HG03565 (cell line): ENCODE data around the gene PHRF1.
A peak's percentile ranks its signal among the peaks of the same experiment; 100 is the strongest.

ENCODE experiments used
- ATAC-seq: cut with Tn5 transposase; IDR thresholded peaks from one replicate; pipeline ENCODE4 v1.9.1; 2021; ENCODE audit warnings: mild to moderate bottlenecking, moderate library complexity; ENCODE audit not compliant: unreplicated experiment

PHRF1 gene

DNA sequence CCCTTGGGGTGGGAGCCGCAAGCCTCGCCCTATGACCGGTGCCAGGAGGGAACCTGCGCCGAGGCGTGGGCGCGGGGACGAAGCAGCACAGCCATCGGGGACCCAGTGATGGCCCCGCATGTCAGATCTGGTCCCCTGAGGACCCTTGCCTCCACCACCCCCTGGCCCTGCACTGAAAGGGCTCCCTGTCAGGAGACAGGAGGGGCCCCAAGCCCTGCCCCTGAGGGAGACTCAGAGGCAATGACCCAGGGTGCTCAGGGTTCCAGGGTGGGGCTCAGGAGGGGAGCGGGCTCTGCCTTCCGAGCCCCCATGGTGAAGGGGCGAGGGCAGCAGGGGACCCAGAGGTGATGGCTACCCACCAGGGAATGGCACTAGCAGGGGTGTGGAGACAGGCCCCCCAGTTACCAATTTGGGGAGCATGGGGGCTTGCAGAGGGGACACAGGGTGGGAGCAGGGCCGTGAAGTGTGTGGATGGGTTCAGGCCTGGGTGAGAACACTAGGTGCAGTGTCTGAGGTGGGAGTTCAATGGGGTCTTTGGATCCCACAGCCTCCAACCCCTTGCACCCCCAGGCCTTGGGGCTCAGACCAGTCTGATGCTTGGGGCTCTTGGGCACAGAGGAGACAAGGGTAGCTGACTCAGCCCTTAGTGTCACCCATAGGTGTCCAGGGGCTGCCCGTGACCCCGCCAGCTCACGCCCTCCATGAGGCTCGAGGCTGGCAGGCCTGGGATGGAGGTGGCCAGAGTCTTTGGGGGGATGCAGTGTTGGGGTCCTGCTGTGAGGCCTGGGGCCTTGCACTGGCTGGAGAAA is 38.4 kb upstream of the PHRF1 start:
- ATAC-seq, result no peak

DNA sequence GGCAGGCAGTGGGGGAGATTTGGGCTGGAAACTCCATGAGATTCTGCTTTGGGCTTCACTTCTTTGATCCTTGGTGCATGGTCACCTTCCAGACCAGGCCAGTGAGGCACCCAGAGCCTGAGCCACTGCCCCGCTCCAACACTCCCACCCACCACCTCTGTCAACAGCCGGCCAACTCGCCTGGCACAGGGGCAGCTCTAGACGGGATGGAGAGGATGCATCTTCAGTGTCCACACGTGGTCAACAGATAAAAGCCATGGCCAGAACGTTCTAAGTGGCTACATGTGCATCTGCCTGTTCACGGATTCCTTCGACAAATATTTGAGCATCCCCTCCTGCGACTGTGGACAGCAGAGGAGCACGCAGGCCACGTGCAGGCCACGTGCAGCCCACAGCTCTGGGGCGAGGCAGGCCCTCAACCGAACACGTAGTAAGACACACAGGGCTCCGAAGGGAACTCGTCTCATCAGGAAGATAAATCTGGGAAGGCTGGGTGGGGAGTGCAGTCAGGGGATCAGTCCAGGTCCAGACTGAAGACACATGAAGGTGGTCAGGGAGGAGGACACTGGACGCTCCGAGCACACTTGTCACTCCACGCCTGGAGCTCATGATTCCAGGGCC is 37.7 kb upstream of the PHRF1 start:
- no peak for ATAC-seq

DNA sequence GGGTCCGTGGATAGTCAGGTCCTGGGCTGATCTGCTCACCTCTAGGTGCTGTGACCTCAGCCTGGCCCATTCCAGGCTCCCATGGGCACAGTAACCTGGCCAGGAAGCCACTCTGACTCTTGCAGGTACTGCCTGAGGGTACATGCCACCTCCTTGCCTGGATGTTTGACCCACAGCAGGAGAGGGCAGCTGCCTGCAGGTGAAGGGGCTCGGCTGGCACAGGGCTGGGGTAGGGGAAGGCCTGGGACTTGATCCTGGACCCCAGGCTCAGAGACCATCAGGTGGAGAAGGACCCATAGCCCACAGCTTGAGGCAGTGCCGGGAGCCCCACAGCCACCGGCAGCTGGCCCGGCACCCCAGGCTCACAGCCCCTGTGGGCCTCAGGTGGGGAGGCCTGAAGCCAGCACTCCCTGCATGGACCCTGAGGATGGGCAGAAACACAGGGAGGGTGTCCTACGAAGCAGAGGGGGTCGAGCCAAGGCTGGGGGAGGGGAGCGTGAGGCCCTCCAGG is 36.2 kb upstream of the PHRF1 start:
- ATAC-seq, result no peak

DNA sequence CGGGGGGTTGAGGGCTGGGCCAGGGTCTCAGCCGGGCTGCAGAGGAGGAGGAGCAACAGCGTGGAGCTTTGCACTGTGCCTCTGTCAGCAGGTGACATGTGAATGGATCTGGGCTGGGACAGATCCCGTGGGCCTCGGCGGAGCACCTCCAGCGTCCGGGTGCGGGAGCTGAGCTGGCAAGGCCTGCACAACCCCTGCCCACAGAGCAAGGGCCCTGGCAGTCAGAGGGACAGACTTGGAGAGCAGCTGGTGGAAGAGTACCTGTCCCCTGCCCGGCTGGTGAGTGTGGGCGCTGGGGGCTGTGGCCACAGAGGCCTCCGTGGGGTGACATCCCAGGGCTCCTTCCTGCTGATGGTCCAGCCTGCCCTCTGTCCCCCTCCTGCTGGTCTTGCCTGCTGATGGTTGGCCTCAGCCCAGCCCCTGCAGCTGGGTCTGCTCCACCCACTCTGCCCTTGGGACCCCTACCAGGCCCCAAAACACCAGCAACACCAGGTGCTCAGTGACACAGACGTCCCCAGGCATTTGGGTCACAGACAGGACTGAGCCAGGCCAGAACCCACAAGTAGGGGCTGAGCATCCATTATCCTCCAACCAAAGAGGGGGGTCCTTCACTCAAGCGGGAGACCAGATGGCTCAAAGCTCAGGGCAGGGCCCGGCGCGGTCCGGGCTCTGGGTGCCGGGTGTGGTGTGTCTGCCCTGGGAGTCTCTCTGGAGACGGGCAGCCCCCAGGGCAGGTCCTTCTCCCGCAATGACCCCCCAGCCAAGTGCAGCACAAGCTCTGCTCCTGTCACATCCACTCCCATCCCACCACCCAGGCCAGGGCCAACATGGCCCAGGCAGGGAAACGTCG is 35.5 kb upstream of the PHRF1 start:
- no peak for ATAC-seq

DNA sequence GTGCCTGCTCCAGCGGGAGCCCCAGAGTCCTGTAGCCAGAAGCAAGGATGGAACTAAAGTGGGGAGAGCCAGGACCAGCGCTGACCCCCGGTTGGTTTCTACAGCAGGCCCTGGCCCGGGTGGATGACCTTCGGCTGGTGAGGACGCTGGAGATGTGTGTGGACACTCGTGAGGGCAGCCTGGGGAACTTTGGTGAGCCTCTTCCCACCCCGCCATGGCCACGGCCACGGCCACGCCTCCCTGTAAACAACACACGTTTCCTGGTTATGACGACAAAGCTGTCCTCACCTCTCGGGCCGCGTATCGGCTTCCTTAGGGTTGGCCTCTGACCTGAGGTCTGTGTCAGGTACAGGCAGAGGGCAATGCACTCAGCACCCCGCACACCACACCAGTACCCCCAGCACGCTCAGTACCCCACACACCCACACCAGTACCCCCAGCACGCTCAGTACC is 34.8 kb upstream of the PHRF1 start:
- no peak for ATAC-seq

DNA sequence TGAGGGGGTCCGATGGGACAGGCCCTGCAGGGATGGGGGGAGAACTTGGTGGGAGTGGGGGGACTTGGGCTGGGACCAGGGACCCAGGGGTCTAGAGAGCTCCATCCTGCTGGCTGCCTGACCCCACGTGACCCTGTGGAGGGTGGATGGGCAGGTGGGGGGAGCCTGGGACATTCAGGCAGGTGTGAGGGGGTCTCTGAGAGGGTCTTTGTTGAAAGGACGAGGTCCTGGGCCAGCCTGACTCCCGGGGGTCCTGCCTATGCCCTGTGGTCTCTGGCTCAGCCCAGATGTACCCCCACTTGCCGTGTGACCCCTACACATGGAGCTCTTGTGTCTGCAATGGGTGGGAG is 31.5 kb upstream of the PHRF1 start:
- ATAC-seq, result no peak

DNA sequence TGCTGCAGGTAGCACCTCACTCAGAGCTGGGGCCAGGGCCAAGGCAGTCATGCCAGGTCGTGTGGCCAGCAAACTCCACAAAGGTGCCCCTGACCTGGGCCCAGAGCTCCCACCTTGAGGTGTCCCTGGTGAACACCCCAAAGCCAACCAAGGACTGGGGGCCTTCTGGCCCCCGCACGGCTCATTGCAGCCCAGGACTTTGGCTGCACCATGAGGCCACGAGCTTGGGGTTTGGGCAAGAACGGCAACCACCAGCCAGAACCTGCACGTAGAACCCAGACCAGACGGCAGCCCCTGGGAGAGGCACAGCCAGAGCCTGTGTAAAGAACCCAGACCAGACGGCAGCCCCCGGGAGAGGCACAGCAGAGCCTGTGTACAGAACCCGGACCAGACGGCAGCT is 31.1 kb upstream of the PHRF1 start:
- no peak for ATAC-seq

DNA sequence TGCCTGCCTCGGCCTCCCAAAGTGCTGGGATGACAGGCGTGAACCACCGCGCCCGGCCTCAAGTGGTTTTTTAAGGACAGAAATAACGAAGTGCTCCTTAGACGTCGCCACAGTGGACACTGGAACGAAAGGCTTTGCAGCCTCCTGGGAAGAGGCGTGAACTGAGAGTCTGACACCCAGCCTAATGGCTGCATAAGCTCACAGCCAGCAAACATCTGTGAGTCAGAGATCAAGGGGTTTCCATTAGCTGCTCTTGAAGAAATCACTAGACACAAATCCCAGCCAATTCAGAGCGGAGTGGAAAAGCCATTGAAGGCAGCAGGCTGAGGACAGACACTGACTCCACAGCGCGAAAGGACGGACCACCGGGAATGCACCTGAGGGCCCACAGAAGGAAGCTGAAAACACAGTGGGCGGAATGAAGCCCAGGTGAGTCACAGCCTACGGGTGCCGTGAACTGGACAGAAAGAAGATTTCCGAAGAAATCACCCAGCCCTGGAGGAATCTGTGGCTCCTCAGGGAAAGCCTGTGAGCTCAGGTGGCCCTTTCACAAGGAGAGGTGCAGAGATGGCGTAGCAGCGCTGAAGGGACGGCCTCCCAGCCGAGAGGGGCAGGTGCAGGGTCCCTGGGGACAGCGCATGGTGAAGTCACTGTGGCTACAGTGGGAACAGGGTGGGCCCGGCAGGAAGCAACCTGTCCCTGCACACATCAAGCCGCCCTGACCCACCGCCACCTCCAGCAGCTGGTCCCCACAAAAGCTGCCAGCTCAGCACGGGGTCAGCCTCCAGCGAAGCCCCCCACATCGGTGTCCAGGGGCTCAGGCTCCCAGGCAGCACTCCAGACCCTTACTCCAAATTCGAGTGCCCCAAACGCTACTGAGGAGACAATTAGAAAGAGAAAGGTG is 27.3 kb upstream of the PHRF1 start:
- no peak for ATAC-seq

DNA sequence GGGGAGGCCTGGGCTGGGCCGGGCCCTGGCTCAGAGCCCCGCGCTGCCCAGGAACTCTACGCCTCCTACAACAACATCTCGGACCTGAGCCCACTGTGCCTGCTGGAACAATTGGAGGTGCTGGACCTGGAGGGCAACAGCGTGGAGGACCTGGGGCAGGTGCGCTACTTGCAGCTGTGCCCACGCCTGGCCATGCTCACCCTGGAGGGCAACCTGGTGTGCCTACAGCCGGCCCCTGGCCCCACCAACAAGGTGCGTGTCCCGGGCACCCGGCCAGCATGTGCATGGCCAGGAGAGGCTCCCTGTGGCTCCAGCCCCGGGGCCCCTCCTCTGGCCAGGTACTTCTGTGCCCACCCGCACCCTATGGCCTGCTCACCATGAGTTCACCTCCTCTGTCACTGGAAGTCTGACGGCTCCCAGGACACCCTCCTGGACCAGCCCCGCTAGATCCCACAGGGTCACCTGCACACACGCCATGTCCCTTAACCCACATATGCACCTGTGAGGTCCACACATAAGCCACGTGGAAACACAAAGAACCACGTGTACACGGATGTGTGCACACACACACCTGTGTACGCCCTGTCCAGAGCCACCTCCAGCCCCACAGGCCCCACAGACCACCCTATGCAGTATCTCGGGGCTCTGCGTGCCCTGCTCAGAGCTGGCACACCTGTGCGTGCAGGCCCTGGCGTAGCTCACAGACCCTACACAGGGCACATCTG is 26.1 kb upstream of the PHRF1 start:
- no peak for ATAC-seq

DNA sequence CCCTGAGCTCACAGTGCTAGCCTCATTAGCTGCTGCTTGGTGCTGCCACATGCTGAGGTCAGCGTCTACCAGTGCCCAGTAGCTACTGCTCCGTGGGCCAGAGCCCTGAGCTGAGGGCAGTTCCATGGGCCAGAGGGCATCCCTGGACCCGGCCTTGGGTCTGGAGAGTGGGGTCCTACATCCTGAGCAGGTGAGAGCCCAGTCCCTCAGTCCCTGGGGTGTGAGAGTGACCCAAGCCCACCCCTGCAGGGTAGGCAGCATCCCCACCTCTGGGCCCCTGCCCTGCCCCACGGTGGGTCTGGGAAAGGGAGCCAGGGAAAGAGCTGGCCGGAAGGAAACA is 25.6 kb upstream of the PHRF1 start:
- no peak for ATAC-seq

DNA sequence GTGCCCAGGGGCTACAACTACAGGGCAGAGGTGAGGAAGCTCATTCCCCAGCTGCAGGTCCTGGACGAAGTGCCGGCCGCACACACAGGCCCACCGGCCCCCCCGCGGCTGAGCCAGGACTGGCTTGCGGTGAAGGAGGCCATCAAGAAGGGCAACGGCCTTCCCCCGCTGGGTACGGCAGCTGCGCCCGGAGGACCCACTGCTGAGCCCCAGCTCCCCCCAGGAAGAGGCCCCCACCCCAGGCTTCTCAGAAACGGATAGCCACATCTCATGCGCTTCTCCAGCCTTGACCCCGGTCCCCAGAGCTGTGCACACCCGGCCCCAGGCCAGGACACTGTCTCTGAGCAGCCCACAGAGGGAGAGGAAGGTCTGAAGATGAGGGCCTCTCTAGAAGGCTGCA is 25.1 kb upstream of the PHRF1 start:
- ATAC-seq, result no peak

DNA sequence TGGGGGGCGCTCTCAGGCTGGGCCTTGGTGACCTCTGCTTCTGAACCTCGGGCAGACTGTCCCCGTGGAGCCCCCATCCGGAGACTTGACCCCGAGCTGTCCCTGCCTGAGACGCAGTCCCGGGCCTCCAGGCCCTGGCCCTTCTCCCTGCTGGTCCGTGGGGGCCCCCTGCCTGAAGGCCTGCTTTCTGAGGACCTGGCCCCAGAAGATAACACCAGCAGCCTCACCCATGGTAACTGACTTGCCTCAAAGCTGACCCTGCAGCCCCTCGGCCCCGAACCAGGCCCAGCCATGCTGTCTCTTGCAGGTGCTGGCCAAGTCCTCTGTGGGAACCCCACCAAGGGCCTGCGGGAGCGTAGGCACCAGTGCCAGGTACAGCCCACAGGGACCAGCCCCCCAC is 24.7 kb upstream of the PHRF1 start:
- ATAC-seq, result no peak

DNA sequence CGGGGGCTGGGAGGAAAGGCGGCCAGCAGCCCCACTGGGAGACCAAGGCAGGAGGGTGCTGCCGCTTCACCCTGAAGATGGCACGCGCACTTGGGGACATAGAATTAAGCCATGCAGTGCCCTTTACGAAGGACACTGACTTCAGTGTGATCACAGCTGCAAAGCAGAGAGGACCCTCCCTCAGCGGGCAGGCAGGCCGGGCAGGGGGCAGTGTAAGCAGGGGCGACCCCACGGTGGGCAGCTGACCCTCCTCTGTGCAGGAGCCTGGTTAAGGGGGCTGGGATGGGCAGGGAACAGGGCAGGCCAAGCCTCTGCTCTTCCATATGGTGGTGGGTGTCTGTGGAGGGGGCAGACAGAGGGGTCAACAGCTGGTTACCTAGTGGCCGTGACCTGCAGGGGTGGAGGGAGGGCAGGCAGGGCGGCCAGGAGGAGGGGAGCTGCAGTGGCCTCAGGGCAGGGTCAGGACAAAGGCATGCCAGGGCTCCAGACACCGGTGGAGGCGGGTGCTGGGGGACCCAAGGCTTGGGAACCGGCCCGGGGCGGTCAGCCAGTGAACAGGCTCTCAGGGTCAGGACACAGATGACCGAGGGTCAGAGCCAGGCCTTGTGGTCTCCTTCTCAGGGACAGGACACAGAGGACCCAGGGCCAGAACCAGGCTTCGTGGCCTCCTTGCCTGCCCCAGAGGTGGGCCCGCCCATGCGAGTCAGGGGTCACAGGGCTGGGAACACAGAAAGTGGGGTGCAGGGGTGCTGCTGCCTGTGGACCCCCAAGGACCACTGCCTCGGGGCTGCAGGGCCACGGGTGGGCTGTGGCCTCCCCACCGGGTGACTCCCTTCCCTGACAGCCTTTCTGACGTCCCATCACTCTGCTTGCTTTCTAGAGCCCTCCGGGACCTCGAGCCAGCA is 22.9 kb upstream of the PHRF1 start:
- ATAC-seq, result no peak

DNA sequence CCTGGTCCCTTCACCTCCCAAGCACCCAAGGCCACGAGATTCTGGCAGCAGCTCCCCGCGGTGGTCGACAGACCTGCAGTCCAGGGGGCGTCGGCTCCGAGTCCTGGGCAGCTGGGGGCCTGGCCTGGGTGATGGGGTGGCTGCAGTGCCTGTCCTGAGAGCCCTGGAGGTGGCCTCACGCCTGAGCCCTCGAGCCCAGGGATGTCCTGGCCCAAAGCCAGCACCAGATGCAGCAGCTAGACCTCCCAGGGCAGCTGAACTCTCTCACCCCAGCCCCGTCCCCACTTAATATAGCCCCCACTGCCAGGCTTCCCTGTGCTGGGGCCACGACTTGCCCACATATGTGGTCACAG is 22.3 kb upstream of the PHRF1 start:
- ATAC-seq, result no peak

DNA sequence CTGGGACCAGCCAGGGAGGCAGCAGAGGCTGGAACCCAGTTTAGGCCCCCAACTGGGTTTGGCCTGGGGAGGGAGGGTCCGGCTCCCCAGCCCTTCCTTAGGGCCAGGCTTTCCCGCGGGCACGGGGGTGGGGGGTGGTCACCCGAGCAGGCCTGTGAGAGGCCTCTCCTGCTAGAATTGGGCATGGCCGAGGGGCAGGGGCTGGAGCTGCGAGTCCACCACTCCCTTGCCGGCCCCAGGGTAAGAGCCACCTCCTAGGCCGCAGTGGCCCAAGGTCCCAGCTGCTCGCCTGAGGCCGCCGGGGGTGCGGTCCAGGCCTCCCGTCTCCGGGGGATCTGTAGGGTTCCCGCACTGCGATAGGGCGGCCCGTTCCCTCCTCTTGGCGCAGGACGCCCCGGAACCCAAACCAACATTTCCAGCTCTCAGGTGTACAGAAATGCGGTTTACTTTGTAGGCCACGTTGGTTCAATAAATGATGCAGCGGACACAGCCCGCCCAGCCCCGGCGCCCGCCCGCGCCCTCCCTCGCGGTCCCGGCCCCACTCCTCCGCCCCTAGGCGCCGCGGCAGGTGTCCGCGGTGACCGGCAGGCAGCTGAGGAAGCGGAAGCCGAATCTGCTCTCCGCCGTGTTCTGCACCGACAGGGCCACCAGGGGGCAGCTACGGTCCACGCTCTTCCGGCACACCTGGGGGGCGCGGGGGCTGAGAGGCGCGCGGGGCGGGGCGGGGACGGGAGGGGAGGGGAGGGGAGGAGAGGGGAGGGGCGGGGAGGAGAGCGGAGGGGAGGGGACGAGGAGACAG is 21.6 kb upstream of the PHRF1 start:
- ATAC-seq, result peak; percentile 47

DNA sequence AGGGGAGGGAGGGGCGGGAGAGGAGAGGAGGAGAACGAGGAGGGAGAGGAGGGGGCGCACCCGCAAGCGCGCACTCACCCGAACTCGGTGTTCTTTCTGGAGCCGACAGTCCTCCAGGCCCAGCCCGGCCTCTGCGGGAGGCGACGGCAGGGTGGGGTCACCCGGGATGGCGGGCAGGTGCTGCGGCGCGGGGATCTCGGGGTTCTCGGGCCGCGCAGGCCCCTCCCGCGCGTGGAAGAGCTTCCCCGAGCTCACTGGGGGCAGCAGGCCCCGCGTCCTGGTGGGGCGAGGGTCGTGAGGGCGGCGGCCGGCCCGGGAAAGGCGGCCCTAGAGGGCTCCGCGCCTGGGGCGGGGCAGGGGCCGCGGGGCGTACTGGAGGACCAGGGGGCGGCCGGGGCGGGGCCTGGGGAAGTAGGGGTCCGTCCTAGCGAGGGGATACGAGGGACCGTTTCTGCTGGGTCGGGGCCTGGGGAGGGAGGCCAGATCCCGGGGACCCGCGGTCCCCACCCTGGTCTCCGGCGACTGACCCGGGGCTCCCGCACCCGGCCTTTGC is 21.0 kb upstream of the PHRF1 start:
- no peak for ATAC-seq

DNA sequence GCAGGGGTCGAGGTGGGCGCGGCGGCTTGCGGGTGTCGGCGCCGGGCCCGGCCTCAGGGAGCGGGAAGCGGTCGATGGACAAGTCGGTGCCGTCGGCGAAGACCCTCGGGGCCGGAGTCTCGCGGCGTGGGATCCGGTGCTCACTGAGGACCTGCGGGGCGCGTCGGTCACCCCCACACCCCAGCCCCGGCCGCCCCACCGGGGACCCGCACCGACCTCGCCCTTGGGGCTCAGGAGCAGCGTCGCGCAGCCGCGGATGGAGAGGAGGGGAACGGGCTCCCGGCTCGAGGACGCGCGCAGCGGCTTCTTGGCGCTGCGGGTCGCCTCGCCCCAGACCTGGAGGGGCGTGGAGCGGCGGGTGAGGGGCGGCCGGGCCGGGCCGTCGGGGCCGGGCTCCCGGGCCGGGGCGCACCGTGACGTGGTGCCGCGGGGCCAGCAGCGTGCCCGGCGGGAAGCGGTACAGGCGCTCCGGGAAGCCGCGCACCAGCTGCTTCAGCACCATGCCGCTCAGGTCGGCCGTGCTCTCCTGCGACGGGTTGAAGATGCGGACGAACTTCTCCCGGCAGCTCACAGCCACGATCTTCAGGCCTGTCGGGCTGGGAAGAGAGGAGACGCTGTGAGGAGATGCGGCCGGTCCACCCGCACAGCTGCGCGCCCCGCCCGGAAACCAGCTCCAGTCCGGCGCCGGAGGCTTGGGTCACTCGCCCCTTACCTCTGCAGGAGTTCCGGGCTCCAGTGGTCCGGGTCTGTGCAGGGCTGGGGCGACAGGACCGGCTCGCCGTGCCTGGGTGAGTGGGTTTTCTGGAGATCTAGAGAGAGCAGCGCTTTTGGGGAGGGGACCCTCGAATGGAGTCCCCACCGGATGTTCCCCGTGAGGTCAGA is 20.2 kb upstream of the PHRF1 start:
- ATAC-seq, result no peak
